H1 (cell line): ENCODE results near the gene MAP4K4.

Experiments
- EP300 ChIP-seq, 2 experiments: IDR thresholded peaks; 1 replicate in 1 of 2; 2 replicates in 1 of 2; pipeline ENCODE4 v1.6.1; 2011 to 2012; ENCODE audit warnings: low read depth in 2 of 2, low read length in 2 of 2, mild to moderate bottlenecking in 2 of 2, borderline replicate concordance in 1 of 2, inconsistent platforms in 1 of 2, moderate library complexity in 1 of 2
- GABPA ChIP-seq: IDR thresholded peaks from 2 replicates; pipeline ENCODE4 v1.6.1; 2011; ENCODE audit warnings: mild to moderate bottlenecking, low read length, moderate library complexity, borderline replicate concordance; ENCODE audit not compliant: insufficient read depth
- JUN ChIP-seq: IDR thresholded peaks from 2 replicates; pipeline ENCODE4 v1.6.1; 2011; ENCODE audit warnings: low read depth, mild to moderate bottlenecking, improper control_type of control experiment, low read length
- JUND ChIP-seq: IDR thresholded peaks from 2 replicates; pipeline ENCODE4 v1.6.1; 2011; ENCODE audit warnings: mild to moderate bottlenecking, improper control_type of control experiment, low read length
- POLR2AphosphoS5 ChIP-seq: IDR thresholded peaks from 2 replicates; pipeline ENCODE4 v1.6.1; 2011; ENCODE audit warnings: low read depth, low read length
- RAD21 ChIP-seq, 2 experiments: IDR thresholded peaks in 1 of 2; conservative IDR thresholded peaks in 1 of 2; 2 replicates each; pipeline ENCODE4 v1.6.1; 2011; ENCODE audit warnings: low read depth in 2 of 2, low read length in 2 of 2, improper control_type of control experiment in 1 of 2, inconsistent platforms in 1 of 2, mild to moderate bottlenecking in 1 of 2, moderate library complexity in 1 of 2
- SP1 ChIP-seq: IDR thresholded peaks from 2 replicates; pipeline ENCODE4 v1.6.1; 2011; ENCODE audit warnings: low read depth, low read length
- TF ChIP-seq, protein P1 (sequence below): IDR thresholded peaks from 2 replicates; pipeline ENCODE4 v1.6.1; 2012; ENCODE audit warnings: low read length, inconsistent platforms
- TF ChIP-seq, protein P2 (sequence below), 3 experiments: IDR thresholded peaks; 1 replicate in 2 of 3; 2 replicates in 1 of 3; pipeline versions ENCODE4 v1.5.1 to v1.6.1; 2011; ENCODE audit warnings: low read length in 3 of 3, mild to moderate bottlenecking in 3 of 3, inconsistent platforms in 2 of 3, low read depth in 1 of 3, moderate library complexity in 1 of 3; ENCODE audit not compliant: insufficient read depth in 1 of 3; ENCODE audit errors: control extremely low read depth in 1 of 3

DNA sequence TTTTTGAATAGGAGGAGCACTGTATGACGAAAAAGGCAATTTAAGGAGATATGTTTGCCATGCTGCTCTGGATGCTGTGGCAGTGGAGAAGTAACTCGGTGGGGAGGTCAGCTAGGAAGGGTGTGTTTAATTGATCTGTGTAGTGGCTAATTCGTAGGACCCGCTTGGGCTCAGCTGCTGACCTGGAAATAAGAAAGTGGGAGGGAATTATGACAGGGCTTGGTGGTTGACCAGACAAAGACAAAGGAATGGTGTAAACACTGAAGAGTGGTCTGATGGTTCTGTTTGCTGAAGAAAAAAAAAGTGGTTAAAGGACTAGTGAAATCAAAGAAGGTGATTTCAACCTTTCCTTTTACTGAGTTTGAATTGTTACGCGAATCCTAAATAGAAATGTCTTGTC, 146.0 kb downstream of the MAP4K4 start:
- TF ChIP-seq, protein P1, sequence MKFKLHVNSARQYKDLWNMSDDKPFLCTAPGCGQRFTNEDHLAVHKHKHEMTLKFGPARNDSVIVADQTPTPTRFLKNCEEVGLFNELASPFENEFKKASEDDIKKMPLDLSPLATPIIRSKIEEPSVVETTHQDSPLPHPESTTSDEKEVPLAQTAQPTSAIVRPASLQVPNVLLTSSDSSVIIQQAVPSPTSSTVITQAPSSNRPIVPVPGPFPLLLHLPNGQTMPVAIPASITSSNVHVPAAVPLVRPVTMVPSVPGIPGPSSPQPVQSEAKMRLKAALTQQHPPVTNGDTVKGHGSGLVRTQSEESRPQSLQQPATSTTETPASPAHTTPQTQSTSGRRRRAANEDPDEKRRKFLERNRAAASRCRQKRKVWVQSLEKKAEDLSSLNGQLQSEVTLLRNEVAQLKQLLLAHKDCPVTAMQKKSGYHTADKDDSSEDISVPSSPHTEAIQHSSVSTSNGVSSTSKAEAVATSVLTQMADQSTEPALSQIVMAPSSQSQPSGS, result no peak
- no peak for TF ChIP-seq JUND
- TF ChIP-seq POLR2AphosphoS5, result no peak
- TF ChIP-seq, protein P2, sequence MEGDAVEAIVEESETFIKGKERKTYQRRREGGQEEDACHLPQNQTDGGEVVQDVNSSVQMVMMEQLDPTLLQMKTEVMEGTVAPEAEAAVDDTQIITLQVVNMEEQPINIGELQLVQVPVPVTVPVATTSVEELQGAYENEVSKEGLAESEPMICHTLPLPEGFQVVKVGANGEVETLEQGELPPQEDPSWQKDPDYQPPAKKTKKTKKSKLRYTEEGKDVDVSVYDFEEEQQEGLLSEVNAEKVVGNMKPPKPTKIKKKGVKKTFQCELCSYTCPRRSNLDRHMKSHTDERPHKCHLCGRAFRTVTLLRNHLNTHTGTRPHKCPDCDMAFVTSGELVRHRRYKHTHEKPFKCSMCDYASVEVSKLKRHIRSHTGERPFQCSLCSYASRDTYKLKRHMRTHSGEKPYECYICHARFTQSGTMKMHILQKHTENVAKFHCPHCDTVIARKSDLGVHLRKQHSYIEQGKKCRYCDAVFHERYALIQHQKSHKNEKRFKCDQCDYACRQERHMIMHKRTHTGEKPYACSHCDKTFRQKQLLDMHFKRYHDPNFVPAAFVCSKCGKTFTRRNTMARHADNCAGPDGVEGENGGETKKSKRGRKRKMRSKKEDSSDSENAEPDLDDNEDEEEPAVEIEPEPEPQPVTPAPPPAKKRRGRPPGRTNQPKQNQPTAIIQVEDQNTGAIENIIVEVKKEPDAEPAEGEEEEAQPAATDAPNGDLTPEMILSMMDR (IDR thresholded peaks at IDR 0.05; ENCODE audit: control extremely low read depth in 1 of 3, insufficient read depth in 1 of 3, low read depth in 1 of 3, low read length in 3 of 3), result no peak
- TF ChIP-seq GABPA, result no peak
- no peak for TF ChIP-seq SP1
- no peak for TF ChIP-seq RAD21 (IDR thresholded peaks at IDR 0.05 in 1 of 2, conservative IDR thresholded peaks at IDR 0.05 in 1 of 2; ENCODE audit: low read depth in 2 of 2, low read length in 2 of 2)
- TF ChIP-seq JUN, result no peak
- no peak for TF ChIP-seq EP300 (IDR thresholded peaks at IDR 0.05; ENCODE audit: borderline replicate concordance in 1 of 2, low read depth in 2 of 2, low read length in 2 of 2)
